Adrenal gland (tissue), 5 donors: ENCODE measurements around the gene STK39.

ENCODE experiments used
- POLR2A ChIP-seq, 2 donors: fragments of 450-650 bp; IDR thresholded peaks; one replicate each; pipeline ENCODE4 v1.6.1; 2017; ENCODE audit warnings: antibody characterized with exemption in 2 of 2, mild to moderate bottlenecking in 2 of 2, moderate library complexity in 1 of 2
- TF ChIP-seq, protein P1 (sequence below), 6 experiments: fragments of 450-650 bp in 4 of 6; fragments of 200-600 bp in 2 of 6; sonication (generic) in 1 of 6; IDR thresholded peaks; 1 replicate in 5 of 6; 2 replicates in 1 of 6; pipeline versions ENCODE4 v1.5.1 to v1.8.0; 2016 to 2021; ENCODE audit warnings: antibody characterized with exemption in 6 of 6, mild to moderate bottlenecking in 2 of 6, moderate library complexity in 1 of 6
- donor health status: DM: no; HTN: no; CAD: no.

DNA sequence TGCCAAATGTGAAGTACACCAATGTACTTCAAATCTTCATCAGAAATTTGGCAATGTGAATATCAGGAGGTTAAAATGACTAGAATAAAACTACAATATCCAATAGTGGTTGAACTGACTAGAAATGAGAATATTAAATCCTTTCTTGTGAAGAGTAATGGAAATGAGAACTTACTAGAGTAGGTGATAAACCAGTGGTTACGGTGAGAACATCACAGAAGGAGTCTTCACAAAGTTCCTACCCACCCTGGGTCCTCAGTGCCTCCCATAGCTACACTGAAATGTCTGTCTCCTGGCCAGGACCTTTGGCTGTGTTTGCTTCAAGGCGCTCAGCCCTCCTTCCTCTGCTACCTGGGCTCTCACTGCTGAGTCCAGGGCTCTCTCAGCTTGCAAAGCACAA is 289.7 kb downstream of the STK39 start:
- TF ChIP-seq, protein P1, sequence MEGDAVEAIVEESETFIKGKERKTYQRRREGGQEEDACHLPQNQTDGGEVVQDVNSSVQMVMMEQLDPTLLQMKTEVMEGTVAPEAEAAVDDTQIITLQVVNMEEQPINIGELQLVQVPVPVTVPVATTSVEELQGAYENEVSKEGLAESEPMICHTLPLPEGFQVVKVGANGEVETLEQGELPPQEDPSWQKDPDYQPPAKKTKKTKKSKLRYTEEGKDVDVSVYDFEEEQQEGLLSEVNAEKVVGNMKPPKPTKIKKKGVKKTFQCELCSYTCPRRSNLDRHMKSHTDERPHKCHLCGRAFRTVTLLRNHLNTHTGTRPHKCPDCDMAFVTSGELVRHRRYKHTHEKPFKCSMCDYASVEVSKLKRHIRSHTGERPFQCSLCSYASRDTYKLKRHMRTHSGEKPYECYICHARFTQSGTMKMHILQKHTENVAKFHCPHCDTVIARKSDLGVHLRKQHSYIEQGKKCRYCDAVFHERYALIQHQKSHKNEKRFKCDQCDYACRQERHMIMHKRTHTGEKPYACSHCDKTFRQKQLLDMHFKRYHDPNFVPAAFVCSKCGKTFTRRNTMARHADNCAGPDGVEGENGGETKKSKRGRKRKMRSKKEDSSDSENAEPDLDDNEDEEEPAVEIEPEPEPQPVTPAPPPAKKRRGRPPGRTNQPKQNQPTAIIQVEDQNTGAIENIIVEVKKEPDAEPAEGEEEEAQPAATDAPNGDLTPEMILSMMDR (IDR thresholded peaks at IDR 0.05) = no peak
- TF ChIP-seq POLR2A (IDR thresholded peaks at IDR 0.05) = no peak
